ENCODE results near the gene DNAJA3. TPM values are rescaled to one million over a fixed set of nuclear protein-coding genes. Genes with fewer than 3 reads are reported as not detected.

The DNAJA3 gene
- total RNA-seq, 1 donor from 2014 or later, result 77.1 TPM

DNA sequence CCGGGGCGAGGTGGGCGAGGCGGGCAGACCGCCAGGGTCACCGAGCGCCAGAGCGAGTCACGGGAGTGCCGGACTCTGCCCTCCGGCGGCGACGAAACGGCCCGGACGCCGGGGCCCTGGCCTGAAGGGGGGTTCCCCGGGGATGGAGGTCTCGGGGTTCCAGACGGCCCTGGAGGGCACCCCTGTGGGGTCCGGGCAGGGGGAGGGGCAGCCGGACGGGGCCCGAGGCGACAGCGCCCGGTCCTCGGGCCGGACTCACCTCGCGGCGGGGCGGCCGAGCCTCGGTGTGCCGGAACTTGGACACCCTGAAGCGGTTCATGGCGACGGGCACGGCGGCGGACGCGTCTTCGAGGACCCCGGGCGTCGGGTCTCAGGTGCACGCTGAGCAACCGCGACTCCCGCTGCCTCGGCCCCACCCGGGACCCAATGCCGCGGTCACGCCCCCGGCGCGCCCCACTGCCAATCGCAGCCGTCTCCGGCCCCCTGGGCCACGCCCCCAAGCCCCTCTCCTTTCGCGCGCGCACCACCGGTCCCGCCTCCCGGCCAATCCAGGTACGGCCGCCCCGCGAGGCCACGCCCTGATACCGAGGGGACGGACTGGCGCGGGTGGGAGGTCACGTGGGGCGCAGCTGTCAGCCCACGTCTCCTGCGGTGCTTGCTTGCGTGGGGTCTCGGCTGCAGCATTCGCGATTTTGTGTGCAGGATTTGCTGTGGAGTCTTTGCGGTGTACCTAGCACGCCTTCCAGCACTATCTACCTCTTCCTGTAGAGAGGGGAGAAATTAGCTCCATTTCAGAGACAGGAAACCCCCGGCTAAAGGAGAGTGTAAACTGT is 9.3 kb upstream of the DNAJA3 start, which contains the start of gene CORO7:
TSS of gene CORO7 (minus strand) at position 397 of the 833 bp plus-strand sequence. CDS start at position 319, 78 bp downstream.
- Mint-ChIP-seq H3K4me3 (ENCODE audit: low read depth) (peak within 1 kb of the TSS; percentile 95), H3K4me1 (ENCODE audit: low read depth) (peaks cover 27% of the 10 kb centered on the region), H3K9me3 (no peaks in the 10 kb centered on the region), H3K27ac (peak within 1 kb of the TSS; percentile 88), H3K36me3 (ENCODE audit: low read depth) (peaks cover 19% of the 10 kb centered on the region), H3K27me3 (ENCODE audit: low read depth) (no peaks in the 10 kb centered on the region)
- peak; percentile 98 for DNase-seq (ENCODE audit: low spot score)
- intact Hi-C loops (cut with micrococcal nuclease), result loop anchor here (1.0 to 5.0 kb wide), 2 partner anchors 9 to 121 kb away; partner anchors contain the start of genes CDIP1 and DNAJA3

DNA sequence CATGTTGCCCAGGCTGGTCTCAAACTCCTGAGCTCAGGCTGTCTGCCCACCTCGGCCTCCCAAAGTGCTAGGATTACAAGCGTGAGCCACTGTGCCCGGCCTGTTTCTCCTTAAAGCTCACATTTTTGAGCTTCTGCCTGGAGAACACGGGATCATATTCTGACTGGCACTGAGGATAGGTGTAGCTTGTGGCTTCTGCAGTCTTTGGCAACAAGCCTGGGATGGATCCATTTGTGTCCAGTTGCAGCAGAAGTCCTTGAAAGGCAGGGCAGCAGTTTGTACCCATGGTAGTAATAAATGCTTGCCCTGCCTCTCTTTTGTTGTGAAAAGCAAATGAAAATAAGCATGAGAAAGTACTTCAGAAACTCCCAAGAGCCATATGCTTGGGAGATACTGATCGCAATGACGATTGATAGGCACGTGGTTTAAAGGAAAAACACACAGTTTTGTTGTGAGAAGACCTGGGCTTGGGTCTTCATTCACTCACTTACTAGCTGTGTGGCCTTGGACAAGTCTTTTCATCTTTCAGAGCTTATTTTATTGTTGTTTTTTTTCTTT is 6.2 kb upstream of the DNAJA3 start:
- no peaks in the 10 kb centered on the region for H3K27me3 Mint-ChIP-seq (ENCODE audit: low read depth)
- no peaks in the 10 kb centered on the region for H3K9me3 Mint-ChIP-seq
- no peak overlapping the region for H3K27ac Mint-ChIP-seq
- peaks cover 6% of the 10 kb centered on the region for H3K36me3 Mint-ChIP-seq (ENCODE audit: low read depth)
- intact Hi-C loops (cut with micrococcal nuclease), result loop anchor here (5.0 kb wide), 1 partner anchor 118 kb away; the partner anchor contains the start of gene CDIP1
- DNase-seq (ENCODE audit: low spot score), result no peak
- H3K4me3 Mint-ChIP-seq (ENCODE audit: low read depth), result no peak overlapping the region
- peaks cover 14% of the 10 kb centered on the region for H3K4me1 Mint-ChIP-seq (ENCODE audit: low read depth)

DNA sequence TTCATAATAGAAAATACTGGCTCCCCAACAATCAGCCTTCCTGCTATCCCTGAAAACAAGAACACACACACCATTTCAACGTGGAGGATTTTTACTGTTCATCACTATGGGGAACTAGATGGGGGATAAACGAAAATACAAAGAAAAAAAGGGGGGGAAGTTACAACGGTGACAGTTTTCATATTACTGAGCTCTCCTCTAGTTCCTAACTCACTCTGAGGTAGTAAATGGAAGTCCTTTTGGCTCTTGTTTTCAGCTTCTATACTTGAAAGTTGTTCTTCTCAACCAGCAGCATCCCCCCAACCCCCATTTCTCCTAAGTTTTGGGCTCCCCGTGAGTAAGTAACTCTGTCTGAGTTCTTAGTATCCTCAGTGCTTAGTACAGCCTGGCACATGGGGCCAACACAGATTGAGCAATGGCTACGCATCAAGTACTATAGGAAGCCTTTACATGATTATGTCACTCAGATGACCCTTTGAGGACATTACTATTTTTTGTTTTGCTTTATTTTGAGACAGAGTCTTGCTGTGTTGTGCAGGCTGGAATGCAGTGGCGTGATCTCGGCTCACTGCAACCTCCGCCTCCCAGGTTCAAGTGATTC is 5.1 kb upstream of the DNAJA3 start:
- H3K9me3 Mint-ChIP-seq, result no peaks in the 10 kb centered on the region
- H3K36me3 Mint-ChIP-seq (ENCODE audit: low read depth), result no peaks in the 10 kb centered on the region
- no peak overlapping the region for H3K27ac Mint-ChIP-seq
- no peak for DNase-seq (ENCODE audit: low spot score)
- intact Hi-C loops (cut with micrococcal nuclease), result no loop called here
- no peak overlapping the region for H3K4me3 Mint-ChIP-seq (ENCODE audit: low read depth)
- H3K4me1 Mint-ChIP-seq (ENCODE audit: low read depth), result peaks cover 8% of the 10 kb centered on the region
- H3K27me3 Mint-ChIP-seq (ENCODE audit: low read depth), result no peaks in the 10 kb centered on the region

DNA sequence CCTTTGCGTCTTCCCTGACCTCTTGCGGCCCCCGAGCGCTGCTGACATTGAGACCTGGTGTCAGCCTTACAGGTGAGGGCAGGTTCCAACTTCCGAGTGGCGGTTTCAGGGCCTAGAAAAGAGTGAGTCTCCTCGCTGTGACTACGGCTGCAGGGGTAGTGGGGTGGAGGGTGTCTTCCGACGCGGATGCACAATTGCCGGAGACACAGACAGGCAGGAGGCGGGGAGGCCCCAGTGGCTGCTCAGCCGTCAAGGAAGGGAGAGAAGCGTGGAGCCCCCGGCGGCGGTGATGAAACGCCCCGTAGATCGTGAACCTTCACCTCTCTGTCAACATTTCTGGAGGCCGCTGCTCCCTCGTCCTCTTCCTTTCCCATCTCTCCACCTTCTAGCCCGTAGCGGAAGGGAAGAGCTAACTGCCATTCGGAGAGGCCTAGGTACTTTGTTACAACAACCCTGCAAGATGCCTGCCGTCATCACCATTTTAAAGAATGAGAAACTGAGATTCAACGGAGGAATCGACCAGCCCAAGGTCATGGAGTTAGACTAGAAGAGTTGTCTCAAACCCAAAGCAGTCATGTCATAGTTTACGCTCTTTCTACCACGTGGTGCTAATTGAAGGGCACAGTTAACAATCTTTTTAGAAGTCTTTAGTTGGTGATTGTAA is 485 bp downstream of the DNAJA3 start:
- H3K9me3 Mint-ChIP-seq, result no peaks in the 10 kb centered on the region
- intact Hi-C loops (cut with micrococcal nuclease), result no loop called here

DNA sequence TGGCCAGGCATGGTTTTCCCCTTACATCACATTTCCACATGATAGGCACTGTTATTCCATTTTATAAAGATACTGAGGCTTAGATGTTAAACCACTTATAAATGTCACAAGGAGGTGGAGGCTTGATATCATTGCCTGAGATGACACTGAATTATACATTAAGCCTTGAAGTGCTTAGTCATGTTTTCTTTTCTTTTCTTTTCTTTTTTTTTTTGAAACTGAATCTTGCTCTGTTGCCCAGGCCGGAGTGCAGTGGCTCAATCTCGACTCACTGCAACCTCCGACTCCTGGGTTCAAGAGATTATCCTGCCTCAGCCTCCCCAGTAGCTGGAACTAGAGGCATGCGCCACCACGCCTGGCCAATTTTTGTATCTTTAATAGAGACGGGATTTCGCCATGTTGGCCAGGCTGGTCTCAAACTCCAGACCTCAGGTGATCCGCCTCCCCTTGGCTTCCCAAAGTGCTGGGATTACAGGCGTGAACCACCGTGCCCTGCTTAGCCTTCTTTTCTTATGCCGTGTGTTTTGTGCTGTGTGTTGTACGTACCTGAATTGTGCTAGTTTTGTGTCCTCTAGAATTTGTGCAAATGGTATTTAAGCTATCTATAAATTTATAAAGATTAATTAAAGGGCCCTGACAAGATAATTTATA is 1.2 kb downstream of the DNAJA3 start:
- Mint-ChIP-seq H3K4me1 (ENCODE audit: low read depth) (peaks cover 23% of the 10 kb centered on the region), H3K27me3 (ENCODE audit: low read depth) (no peaks in the 10 kb centered on the region), H3K36me3 (ENCODE audit: low read depth) (peaks cover 36% of the 10 kb centered on the region), H3K4me3 (ENCODE audit: low read depth) (peak overlapping the region; percentile 98), H3K9me3 (no peaks in the 10 kb centered on the region), H3K27ac (peak overlapping the region; percentile 100)
- no peak for DNase-seq (ENCODE audit: low spot score)
- intact Hi-C loops (cut with micrococcal nuclease), result no loop called here

More for the DNA sequence above, 485 bp downstream of the DNAJA3 start:
- no peak for DNase-seq (ENCODE audit: low spot score)
- peaks cover 23% of the 10 kb centered on the region for H3K4me1 Mint-ChIP-seq (ENCODE audit: low read depth)
- peak overlapping the region; percentile 100 for H3K27ac Mint-ChIP-seq
- H3K27me3 Mint-ChIP-seq (ENCODE audit: low read depth), result no peaks in the 10 kb centered on the region
- H3K36me3 Mint-ChIP-seq (ENCODE audit: low read depth), result peaks cover 32% of the 10 kb centered on the region
- H3K4me3 Mint-ChIP-seq (ENCODE audit: low read depth), result peak overlapping the region; percentile 98

DNA sequence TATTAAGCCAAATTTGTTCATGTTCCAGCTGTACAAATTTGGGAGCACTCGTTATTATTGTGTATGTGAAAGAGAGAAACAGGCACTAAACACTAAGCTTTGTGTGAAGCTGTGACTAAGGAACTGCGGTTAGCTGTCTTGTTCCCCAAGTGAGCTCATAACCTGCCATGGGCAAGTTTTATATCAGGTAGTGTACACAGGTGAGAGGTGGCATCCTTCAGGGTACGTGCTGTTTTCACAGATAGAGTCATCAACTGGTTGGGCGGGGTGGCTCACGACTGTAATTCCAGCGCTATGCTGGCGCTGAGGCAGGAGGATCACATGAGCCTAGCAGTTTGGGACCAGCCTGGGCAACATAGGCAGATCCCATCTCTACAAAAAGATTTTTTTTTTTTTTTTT is 2.8 kb downstream of the DNAJA3 start:
- no peak for DNase-seq (ENCODE audit: low spot score)
- intact Hi-C loops (cut with micrococcal nuclease), result no loop called here
- Mint-ChIP-seq H3K9me3 (no peaks in the 10 kb centered on the region), H3K36me3 (ENCODE audit: low read depth) (peaks cover 45% of the 10 kb centered on the region), H3K27ac (no peak overlapping the region), H3K4me1 (ENCODE audit: low read depth) (peaks cover 23% of the 10 kb centered on the region), H3K4me3 (ENCODE audit: low read depth) (peak overlapping the region; percentile 40), H3K27me3 (ENCODE audit: low read depth) (no peaks in the 10 kb centered on the region)

DNA sequence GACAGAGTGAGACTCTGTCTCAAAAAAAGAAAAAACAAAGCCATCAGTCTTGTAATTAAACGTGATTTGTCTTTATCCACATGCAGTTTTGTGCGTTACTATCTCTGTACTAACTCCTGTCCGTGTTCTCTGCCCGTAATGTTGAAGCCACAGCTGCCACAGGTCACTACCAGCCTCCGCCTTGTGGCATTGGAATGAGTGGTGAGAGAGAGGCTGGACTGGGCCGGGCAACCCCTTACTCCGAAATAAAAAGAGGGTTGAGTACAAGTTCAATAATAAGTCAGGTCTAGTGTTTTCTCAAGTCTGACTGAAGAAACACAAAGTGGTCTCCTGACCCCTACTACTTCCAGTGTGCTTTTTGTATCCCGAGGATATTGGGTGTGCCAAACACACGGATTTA is 5.4 kb downstream of the DNAJA3 start:
- Mint-ChIP-seq H3K9me3 (no peaks in the 10 kb centered on the region), H3K4me3 (ENCODE audit: low read depth) (no peak overlapping the region), H3K4me1 (ENCODE audit: low read depth) (peaks cover 26% of the 10 kb centered on the region), H3K27me3 (ENCODE audit: low read depth) (no peaks in the 10 kb centered on the region), H3K27ac (no peak overlapping the region), H3K36me3 (ENCODE audit: low read depth) (peaks cover 62% of the 10 kb centered on the region)
- DNase-seq (ENCODE audit: low spot score), result no peak
- intact Hi-C loops (cut with micrococcal nuclease), result no loop called here

DNA sequence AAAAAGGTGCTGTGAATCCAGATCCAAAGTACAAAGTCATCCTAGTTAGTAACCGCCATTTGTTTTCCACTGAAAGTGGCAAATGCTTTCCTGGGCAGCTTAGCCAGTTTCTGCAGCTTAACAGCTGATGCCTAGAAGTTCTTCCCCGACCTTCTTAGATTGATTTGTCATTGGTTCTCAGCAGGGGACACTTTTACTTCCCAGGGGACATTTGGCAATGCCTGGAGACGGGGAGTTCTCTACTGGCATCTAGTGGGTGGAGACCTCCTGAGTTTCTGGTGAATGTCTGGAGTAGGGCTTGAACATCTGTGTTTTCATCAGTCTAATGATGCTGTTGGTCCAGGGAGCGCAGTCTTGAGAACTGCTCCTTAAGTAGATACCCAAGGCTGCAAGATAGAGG is 7.6 kb downstream of the DNAJA3 start:
- intact Hi-C loops (cut with micrococcal nuclease), result no loop called here
- H3K4me1 Mint-ChIP-seq (ENCODE audit: low read depth), result peaks cover 12% of the 10 kb centered on the region
- H3K27me3 Mint-ChIP-seq (ENCODE audit: low read depth), result no peaks in the 10 kb centered on the region
- no peaks in the 10 kb centered on the region for H3K9me3 Mint-ChIP-seq
- peaks cover 59% of the 10 kb centered on the region for H3K36me3 Mint-ChIP-seq (ENCODE audit: low read depth)
- DNase-seq (ENCODE audit: low spot score), result no peak
- no peak overlapping the region for H3K4me3 Mint-ChIP-seq (ENCODE audit: low read depth)
- H3K27ac Mint-ChIP-seq, result no peak overlapping the region

DNA sequence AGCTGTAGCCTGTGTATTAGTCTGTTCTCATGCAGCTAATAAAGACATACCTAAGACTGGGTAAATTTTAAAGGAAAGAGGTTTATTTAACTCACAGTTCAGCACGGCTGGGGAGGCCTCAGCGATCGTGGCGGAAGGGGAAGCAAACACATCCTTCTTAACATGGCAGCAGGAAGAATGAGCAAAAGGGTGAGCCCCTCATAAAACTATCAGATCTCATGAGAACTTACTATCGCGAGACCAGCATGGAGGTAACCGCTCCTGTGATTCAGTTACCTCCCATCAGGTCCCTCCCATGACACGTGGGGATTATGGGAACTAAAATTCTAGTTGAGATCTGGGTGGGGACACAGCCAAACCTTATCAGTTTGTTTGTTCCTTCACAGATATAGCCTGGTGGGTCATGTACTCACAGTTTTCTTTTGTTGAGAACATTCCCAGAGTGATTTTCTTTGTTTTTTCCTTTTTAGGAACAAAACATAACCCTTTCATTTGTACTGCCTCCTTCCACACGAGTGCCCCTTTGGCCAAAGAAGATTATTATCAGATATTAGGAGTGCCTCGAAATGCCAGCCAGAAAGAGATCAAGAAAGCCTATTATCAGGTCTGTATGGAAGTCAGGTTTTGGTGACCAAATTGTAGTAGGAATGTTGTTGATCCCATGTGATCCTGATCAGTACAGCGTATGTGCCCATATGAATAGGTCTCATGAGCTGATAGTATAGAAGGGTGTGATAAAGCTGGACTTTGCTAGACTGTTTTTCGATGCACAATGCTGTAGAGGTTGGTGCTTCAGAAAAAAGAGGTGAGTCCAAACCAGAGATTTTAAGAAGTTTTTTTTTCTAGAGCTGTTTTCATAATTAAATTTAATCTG is 8.5 kb downstream of the DNAJA3 start:
- Mint-ChIP-seq H3K9me3 (no peaks in the 10 kb centered on the region), H3K4me1 (ENCODE audit: low read depth) (peaks cover 8% of the 10 kb centered on the region), H3K4me3 (ENCODE audit: low read depth) (no peak overlapping the region), H3K27ac (no peak overlapping the region), H3K27me3 (ENCODE audit: low read depth) (no peaks in the 10 kb centered on the region), H3K36me3 (ENCODE audit: low read depth) (peaks cover 59% of the 10 kb centered on the region)
- intact Hi-C loops (cut with micrococcal nuclease), result no loop called here
- DNase-seq (ENCODE audit: low spot score), result no peak

DNA sequence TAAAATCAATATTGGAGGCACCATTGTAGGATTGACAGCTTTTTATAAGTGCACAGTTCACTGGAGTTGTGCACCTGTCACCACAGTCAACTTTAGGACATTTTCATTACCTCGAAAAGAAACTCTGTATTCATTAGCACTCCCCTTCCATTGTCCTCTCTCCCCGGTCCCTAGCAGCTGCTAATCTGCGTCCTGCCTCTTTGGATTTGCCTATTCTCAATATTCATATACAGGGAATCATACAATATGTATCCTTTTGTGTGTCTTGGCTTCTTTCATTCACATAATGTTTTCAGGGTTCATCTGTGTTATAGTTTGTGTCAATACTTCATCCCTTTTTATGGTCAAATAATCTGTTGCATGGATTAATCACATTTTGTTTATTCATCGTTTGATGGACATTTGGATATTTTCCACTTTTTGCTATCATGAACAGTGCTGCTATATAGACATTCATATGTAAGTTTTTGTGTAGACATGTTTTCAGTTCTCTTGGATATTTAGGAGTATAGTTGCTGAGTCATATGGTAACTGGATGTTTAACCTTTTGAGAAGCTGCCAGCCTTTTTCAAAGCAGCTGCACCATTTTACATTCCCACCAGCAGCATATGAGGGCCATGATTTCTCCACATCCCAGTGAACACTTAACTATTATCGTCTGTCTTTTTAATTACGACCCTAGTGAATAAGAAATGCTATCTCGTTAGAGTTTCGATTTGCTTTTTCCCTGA is 9.8 kb downstream of the DNAJA3 start:
- Mint-ChIP-seq H3K4me3 (ENCODE audit: low read depth) (no peak overlapping the region), H3K27me3 (ENCODE audit: low read depth) (no peaks in the 10 kb centered on the region), H3K4me1 (ENCODE audit: low read depth) (peaks cover 8% of the 10 kb centered on the region), H3K36me3 (ENCODE audit: low read depth) (peaks cover 61% of the 10 kb centered on the region), H3K27ac (no peak overlapping the region), H3K9me3 (no peaks in the 10 kb centered on the region)
- no peak for DNase-seq (ENCODE audit: low spot score)
- intact Hi-C loops (cut with micrococcal nuclease), result no loop called here

DNA sequence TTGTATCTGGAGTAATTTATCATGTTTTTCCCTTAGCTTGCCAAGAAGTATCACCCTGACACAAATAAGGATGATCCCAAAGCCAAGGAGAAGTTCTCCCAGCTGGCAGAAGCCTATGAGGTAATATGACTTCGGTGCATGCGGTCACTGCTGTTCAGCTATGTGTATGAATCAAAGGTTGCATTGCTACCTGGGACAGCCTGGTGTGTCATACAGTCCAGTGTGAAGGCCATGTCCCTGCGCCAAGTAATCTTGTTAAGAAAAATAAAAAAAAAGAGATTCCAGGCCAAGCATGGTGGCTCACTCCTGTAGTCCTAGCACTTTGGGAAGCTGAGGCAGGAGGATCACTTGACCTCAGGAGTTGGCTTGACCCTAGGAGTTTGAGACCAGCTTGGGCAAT is 11.7 kb downstream of the DNAJA3 start:
- intact Hi-C loops (cut with micrococcal nuclease), result no loop called here
- Mint-ChIP-seq H3K4me1 (ENCODE audit: low read depth) (peaks cover 7% of the 10 kb centered on the region), H3K9me3 (no peaks in the 10 kb centered on the region), H3K27me3 (ENCODE audit: low read depth) (no peaks in the 10 kb centered on the region), H3K4me3 (ENCODE audit: low read depth) (no peak overlapping the region), H3K36me3 (ENCODE audit: low read depth) (peaks cover 68% of the 10 kb centered on the region), H3K27ac (no peak overlapping the region)
- no peak for DNase-seq (ENCODE audit: low spot score)

All from activated T-helper 2 cell treated with anti-CD3 and anti-CD28 coated beads, Interferon-gamma antibody, Interleukin-2, Interleukin-4, amounts not matched to agents 10 μg/mL and 5 μg/mL and 100 μg/mL, durations not matched to agents 14 hours and 24 hours and 36 hours (primary cell).